ENCODE data around the gene IVNS1ABP. TPM values are rescaled to one million over a fixed set of nuclear protein-coding genes. Genes with fewer than 3 reads are reported as not detected.

Gene IVNS1ABP
- total and polyA plus RNA-seq, 2 donors (not counting 1 experiment from before 2014, with no cell fraction given) = 17.8 to 23.8 TPM

DNA sequence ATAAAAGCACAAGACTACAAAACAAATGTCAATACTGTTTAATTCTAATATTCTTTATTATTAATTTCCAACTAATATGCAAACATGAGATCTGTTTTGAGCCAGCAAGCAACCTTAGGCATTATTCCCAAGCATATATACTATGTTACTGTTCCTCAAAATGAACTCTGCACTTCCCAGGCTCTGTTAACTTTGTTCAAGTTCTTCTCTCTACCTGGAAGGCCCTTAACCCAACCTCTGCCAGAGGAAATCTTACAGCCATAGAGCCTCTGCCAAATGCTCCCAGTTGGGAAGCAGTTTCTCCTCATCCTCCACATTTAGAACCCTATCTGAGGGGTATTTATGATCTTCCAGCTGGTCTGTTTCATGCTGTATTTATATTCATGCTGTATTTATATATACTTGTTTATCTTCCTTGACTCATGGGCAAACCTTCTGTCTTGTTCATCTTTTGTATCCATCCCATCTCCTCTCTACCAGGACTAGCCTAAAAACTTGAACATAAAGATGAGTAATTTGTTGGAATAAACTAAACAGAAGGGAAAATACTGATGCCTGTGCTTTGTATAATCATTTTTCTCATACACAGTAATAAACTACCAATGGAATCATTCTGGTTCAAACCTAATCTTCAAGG, 5.3 kb downstream of the IVNS1ABP start:
- no peaks in the 10 kb centered on the region for H3K36me3 ChIP-seq (ENCODE audit: control insufficient read depth, insufficient read depth, low read length)
- H3K9me3 ChIP-seq (ENCODE audit: control insufficient read depth, insufficient read depth, low read depth, low read length) = no peaks in the 10 kb centered on the region
- no peak overlapping the region for H2AFZ ChIP-seq (ENCODE audit: low read length)
- peak in 1 of 2 donors; percentile 33 for DNase-seq (ENCODE audit: low read depth in 2 of 2)
- H3K9ac ChIP-seq (ENCODE audit: insufficient read depth, low read length) = no peak overlapping the region
- no peaks in the 10 kb centered on the region for H3K27me3 ChIP-seq (ENCODE audit: control insufficient read depth, insufficient read depth, low read length)
- H3K4me1 ChIP-seq (ENCODE audit: control insufficient read depth, extremely low read depth, insufficient read depth, low read length) = no peaks in the 10 kb centered on the region
- H3K27ac ChIP-seq (ENCODE audit: insufficient read depth, low read length) = no peak overlapping the region
- no peak for TF ChIP-seq EZH2 (IDR thresholded peaks at IDR 0.05; ENCODE audit: low read length, missing control alignments)
- TF ChIP-seq, protein P1, sequence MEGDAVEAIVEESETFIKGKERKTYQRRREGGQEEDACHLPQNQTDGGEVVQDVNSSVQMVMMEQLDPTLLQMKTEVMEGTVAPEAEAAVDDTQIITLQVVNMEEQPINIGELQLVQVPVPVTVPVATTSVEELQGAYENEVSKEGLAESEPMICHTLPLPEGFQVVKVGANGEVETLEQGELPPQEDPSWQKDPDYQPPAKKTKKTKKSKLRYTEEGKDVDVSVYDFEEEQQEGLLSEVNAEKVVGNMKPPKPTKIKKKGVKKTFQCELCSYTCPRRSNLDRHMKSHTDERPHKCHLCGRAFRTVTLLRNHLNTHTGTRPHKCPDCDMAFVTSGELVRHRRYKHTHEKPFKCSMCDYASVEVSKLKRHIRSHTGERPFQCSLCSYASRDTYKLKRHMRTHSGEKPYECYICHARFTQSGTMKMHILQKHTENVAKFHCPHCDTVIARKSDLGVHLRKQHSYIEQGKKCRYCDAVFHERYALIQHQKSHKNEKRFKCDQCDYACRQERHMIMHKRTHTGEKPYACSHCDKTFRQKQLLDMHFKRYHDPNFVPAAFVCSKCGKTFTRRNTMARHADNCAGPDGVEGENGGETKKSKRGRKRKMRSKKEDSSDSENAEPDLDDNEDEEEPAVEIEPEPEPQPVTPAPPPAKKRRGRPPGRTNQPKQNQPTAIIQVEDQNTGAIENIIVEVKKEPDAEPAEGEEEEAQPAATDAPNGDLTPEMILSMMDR (conservative IDR thresholded peaks at IDR 0.05 in 1 of 2, IDR thresholded peaks at IDR 0.05 in 1 of 2; ENCODE audit: low read depth in 1 of 2, low read length in 2 of 2) = no peak
- no peak overlapping the region for H3K4me3 ChIP-seq (replicated peaks in 1 of 4; ENCODE audit: control extremely low read depth in 1 of 4, insufficient read depth in 1 of 4, low read depth in 3 of 4, low read length in 4 of 4)
- H3K4me2 ChIP-seq (ENCODE audit: extremely low read depth, insufficient read depth, low read length) = no peak overlapping the region
- peaks cover 58% of the 10 kb centered on the region for H3K79me2 ChIP-seq (ENCODE audit: control insufficient read depth, insufficient read depth, low read length)
- no peaks in the 10 kb centered on the region for H4K20me1 ChIP-seq (ENCODE audit: control insufficient read depth, extremely low read depth, insufficient read depth, low read length)

- H3K4me2 ChIP-seq (ENCODE audit: extremely low read depth, insufficient read depth, low read length) = no peak overlapping the region
- H3K9ac ChIP-seq (ENCODE audit: insufficient read depth, low read length) = no peak overlapping the region
- H3K4me1 ChIP-seq (ENCODE audit: control insufficient read depth, extremely low read depth, insufficient read depth, low read length) = no peaks in the 10 kb centered on the region
- H3K36me3 ChIP-seq (ENCODE audit: control insufficient read depth, insufficient read depth, low read length) = peaks cover 4% of the 10 kb centered on the region
- peak in 1 of 2 donors; percentile 14 for DNase-seq (ENCODE audit: low read depth in 2 of 2)
- H2AFZ ChIP-seq (ENCODE audit: low read length) = no peak overlapping the region
- H3K9me3 ChIP-seq (ENCODE audit: control insufficient read depth, insufficient read depth, low read depth, low read length) = no peaks in the 10 kb centered on the region
- TF ChIP-seq EZH2 (IDR thresholded peaks at IDR 0.05; ENCODE audit: low read length, missing control alignments) = no peak
- TF ChIP-seq, protein P1 (conservative IDR thresholded peaks at IDR 0.05 in 1 of 2, IDR thresholded peaks at IDR 0.05 in 1 of 2; ENCODE audit: low read depth in 1 of 2, low read length in 2 of 2) = no peak
- H3K27ac ChIP-seq (ENCODE audit: insufficient read depth, low read length) = no peak overlapping the region
- H4K20me1 ChIP-seq (ENCODE audit: control insufficient read depth, extremely low read depth, insufficient read depth, low read length) = no peaks in the 10 kb centered on the region
- H3K4me3 ChIP-seq (replicated peaks in 1 of 4; ENCODE audit: control extremely low read depth in 1 of 4, insufficient read depth in 1 of 4, low read depth in 3 of 4, low read length in 4 of 4) = no peak overlapping the region
- peaks cover 39% of the 10 kb centered on the region for H3K79me2 ChIP-seq (ENCODE audit: control insufficient read depth, insufficient read depth, low read length)
- H3K27me3 ChIP-seq (ENCODE audit: control insufficient read depth, insufficient read depth, low read length) = no peaks in the 10 kb centered on the region
Observed at GRCh38 chr1:185309566-185309965, 7.5 kb downstream of the IVNS1ABP start.

DNA sequence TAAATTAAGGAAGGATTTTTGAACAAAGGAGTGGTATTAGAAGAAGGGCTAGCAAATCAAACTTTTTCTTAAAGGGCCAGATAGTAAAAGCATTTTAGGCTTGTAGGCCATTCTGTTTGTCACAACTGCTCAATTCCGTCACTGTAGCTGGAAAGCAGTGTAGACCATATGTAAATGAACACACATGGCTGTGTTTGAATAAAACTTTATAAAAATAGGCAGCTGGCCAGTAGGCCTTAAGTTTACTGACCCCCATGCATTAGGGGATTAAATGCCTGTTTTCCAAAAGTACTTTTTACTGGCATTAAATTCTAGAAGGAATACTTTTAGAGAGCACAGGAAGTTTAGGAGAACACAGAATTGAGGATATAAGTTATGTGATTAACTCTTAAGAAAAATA, 8.9 kb downstream of the IVNS1ABP start:
- Histone ChIP-seq H3K4me1 (ENCODE audit: control insufficient read depth, extremely low read depth, insufficient read depth, low read length) (no peaks in the 10 kb centered on the region), H2AFZ (ENCODE audit: low read length) (no peak overlapping the region), H3K27ac (ENCODE audit: insufficient read depth, low read length) (no peak overlapping the region), H3K9ac (ENCODE audit: insufficient read depth, low read length) (no peak overlapping the region), H3K27me3 (ENCODE audit: control insufficient read depth, insufficient read depth, low read length) (no peaks in the 10 kb centered on the region), H3K36me3 (ENCODE audit: control insufficient read depth, insufficient read depth, low read length) (peaks cover 4% of the 10 kb centered on the region), H4K20me1 (ENCODE audit: control insufficient read depth, extremely low read depth, insufficient read depth, low read length) (no peaks in the 10 kb centered on the region), H3K4me3 (replicated peaks in 1 of 4; ENCODE audit: control extremely low read depth in 1 of 4, insufficient read depth in 1 of 4, low read depth in 3 of 4, low read length in 4 of 4) (no peak overlapping the region), H3K79me2 (ENCODE audit: control insufficient read depth, insufficient read depth, low read length) (peaks cover 24% of the 10 kb centered on the region), H3K4me2 (ENCODE audit: extremely low read depth, insufficient read depth, low read length) (no peak overlapping the region), H3K9me3 (ENCODE audit: control insufficient read depth, insufficient read depth, low read depth, low read length) (no peaks in the 10 kb centered on the region)
- no peak for DNase-seq (ENCODE audit: low read depth in 2 of 2)
- TF ChIP-seq, protein P1 (conservative IDR thresholded peaks at IDR 0.05 in 1 of 2, IDR thresholded peaks at IDR 0.05 in 1 of 2; ENCODE audit: low read depth in 1 of 2, low read length in 2 of 2) = no peak
- TF ChIP-seq EZH2 (IDR thresholded peaks at IDR 0.05; ENCODE audit: low read length, missing control alignments) = no peak
